HG03558 (cell line): Measurements from ENCODE around the gene ADARB2.
"Not testable (repeated sequence)": the region's sequence is repeated elsewhere in the genome, so short reads cannot be mapped to it uniquely, and the experiment has no call there.

Experiments
- ATAC-seq: cut with Tn5 transposase; IDR thresholded peaks from one replicate; pipeline ENCODE4 v1.9.1; 2021; ENCODE audit warnings: moderate number of reproducible peaks; ENCODE audit not compliant: unreplicated experiment; ENCODE audit errors: extremely low read depth

ADARB2 gene

DNA sequence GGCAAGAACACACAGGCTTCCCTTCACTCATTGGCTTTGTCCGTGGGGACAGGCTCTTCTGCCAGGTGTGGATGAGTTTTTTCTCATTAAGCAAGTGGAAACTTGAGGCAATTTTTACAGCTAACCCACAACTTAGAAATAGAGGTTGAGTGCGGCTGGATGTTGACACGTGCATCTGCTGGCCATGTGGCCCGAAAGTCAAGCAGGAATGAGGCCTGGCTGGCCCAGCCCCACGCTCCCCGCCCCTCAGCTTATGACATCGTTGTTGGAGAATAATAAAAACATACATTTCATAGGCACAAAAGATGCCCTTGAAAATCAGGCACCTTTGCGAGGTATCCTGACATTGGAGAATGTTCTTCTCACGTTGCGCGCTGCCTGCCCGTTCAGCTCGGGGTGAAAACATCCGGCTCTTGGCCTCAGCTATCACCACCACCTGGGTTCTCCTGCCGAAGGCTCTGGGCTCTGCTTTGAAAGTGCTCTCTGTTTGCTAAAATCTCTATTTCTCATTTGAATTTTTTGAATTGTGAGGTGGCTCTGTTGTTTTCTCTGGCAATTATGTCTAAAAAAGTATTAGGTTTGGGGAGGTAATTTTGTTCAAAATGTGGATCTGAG, 370.4 kb downstream of the ADARB2 start:
- ATAC-seq = no peak

DNA sequence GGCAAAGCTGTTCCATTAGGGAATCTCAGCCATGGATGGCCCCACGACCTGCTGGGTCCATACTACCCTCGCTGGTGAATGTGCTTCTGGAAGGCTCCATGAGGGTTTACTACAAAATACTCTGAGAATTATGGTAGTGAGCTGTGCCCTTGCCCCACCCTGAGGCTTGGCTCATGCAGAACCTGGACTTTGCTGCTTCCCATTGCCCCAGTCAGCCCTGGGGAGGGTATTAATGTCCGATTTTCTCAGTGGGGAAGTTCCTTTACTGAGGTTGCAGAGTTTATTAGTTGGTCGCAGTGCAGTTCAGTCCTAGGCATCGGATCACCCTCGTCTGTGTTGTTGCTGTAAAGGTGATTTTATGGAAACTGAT, 371.0 kb downstream of the ADARB2 start:
- no peak for ATAC-seq

DNA sequence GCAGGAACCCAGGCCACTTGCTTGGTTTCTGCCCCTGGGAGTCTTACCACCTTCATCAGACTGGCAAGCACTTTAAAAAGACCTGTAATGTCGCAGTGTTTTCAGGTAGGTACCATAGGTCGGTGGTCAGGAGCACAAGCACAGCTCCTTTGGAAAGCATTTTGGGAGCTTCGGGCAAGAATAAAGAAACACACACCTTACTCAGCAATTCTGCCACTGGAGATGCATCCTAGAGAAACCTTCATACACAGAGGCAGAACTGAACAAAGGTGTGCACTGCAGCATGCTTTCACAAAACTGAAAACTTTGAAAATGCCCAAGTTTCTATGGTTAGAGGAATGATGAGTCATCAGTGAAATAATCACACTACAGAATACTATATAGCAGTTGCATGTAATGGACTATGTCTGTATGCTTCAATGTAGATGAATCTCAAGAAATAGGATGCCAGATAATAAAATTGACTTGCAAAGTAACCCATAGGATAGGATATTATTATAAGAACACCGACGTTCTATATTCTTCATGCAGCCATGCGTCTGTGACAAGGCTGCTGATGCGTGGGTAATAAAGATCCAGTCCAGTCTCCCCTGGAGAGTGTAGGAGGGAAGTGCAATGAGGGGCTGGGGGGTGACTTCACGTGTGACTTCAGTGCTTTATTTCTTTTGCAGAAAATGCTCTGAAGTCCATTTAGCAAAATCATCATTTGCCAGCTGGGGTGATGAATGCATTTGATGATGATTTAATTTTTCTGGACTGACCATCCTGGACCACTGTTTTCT, 371.6 kb downstream of the ADARB2 start:
- no peak for ATAC-seq

DNA sequence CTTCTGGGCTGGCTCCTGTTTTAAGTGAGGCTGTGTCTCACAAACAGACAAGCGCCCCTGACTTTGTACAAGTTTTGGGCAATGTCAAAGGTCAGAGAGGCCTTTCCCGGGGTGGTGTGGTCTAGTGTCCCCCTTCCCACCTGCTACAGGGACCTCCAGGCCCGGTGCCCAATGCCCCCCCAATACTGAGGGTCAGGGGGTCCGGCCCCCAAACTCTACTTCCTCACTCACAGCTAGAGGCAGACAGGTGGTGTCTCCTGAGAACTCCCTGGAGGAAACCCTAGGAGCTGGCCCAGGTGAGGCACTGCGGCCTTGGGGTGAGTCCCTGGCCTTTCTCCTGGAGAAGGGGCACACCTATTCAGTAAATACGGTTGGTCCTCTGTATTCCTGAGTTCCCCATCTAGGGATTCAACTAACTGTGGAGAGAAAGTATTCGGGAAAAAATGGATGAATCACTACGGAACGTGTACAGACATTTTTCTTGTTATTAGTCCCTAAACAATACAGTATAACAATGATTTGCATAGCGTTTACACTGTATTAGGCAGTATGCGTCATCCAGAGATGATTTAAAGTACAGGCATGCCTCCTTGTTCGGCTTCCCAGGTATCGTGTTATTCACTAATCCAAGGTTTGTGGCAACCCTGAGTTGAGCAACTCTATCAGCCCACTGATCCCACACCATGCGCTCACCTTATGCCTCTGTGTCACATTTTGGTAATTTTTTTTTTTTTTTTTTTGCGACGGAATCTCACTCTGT, 373.0 kb downstream of the ADARB2 start:
- ATAC-seq = no peak

DNA sequence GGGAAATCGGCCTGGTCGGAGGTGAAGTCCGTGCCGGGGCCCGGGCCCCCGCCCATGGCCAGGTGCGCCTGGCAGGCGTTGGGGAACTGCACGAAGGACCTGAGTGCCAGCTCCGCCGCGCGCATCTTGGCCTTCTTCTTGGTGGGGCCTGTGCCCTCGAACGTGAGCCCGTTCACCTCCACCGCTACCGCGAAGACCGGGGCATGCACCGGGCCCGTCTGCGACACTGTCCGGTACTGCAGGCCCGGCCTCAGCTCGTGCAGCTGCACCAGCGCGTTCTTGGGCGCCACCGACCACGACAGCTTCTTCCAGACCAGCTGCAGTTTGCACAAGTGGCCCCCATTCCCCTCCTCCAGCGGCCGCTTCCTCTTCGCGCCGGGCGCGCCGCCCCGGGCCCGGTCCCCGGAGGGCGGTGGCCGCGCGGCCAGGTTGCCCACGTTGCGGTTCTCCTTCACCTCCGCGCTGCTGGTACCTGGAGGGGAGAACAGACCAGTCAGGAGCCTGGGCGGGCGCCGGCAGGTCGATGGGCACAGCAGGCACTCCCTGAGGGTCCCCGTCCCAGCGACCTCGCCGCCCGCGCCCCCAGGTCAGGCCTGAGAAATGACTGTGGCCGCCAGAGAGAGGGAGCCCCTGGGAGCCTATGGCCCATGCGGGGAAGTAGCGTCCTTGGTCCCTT, 373.7 kb downstream of the ADARB2 start:
- ATAC-seq = no peak

DNA sequence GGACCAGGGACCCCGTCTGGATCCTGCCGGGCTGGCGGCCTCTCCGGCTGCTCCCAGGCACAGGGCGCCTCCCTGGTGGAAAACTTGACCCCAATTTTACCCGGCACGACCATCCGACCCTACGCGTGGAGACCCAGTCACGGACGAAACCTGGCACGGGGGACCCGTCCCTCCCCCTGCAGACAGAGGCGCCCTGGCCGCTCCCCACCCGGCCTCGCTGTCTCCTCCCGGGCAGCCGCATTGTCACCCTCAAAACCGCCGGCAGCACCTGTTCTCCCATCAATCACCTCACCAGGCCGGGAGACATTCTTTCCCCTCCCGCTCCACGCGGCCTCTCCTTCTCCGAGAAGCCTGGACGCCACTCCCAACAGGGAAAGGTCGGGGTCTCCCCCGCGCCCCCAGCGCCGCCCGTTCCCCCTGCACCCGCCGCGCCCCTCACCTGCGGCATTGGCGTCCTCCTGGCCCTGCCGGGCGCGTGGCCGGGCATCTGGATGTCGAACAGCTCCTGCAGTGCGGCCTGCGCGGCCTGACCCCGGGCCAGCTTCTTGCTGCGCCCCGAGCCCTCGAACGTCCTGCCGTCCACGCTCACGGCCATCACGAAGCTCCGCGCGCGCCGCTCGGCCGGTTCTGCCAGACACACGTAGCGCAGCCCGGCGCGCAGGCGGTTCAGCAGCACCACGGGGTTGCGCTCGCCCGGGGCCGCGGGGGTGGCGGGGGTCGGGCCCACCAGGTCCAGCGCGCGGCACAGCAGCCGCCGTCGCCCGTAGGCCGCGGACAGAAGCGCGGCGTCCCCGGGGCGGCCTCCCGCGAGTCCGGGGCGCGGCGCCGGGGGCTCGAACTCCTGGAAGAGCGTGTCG, 374.5 kb downstream of the ADARB2 start:
- no peak for ATAC-seq

DNA sequence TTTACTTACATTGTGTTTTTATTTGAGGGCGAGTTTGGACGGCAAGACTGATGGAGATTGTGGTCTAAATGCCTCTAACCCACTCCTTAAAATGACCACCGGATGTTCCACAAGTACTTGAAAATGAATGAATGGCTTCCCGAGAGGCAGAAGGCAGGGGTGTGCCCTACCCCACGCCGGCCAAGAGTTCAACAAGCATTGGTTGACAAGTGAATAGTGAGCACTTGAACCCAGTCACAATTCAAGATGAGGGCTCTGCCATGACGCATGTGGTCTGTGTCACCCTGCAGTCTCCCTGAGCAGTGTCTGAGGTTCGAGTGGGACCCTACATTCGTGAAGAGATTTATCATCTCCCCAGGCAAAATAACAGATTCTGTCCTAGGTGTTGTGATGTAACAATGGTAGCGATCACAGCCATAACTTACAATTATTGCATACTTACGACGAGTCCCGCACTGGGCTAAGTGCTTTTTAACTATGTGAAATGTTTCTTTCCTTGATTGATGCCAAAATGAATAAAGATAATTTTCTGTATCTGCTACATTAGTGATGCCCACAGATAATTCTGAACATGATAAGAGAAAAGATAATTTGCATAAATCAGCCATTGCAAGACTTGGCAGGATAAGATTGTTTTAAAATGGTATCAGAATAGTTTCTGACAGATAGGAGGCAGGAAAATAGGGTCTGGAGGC, 375.8 kb downstream of the ADARB2 start:
- ATAC-seq = no peak

DNA sequence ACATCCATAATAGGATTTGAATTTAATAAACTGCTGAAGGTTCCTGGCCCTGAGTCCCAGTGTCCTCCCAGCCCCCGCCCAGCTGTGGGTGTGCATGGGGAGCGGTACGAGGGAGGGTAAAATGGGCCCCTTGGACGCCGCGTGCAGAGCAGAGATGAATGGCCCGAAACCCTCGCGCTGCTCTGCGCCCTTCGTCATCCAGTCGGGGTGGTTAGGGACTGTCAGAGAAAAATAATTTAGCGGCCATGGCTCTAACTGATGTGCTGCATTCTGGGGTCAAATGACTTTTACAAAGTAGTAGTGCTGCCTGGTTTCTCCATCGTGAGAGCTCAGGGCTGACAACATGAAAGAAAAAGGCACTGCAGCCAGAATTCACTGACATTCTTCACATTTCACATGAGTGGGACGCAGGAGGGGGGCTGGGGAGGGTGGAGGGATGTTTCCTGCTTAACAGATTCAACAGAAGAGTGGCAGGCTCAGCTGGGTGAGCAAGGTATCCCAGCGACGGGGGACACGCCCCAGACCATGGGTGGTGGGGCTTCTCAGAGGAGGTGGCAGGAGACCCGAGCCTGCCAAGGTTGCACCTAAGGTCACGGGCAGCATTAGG, 376.7 kb downstream of the ADARB2 start:
- no peak for ATAC-seq

DNA sequence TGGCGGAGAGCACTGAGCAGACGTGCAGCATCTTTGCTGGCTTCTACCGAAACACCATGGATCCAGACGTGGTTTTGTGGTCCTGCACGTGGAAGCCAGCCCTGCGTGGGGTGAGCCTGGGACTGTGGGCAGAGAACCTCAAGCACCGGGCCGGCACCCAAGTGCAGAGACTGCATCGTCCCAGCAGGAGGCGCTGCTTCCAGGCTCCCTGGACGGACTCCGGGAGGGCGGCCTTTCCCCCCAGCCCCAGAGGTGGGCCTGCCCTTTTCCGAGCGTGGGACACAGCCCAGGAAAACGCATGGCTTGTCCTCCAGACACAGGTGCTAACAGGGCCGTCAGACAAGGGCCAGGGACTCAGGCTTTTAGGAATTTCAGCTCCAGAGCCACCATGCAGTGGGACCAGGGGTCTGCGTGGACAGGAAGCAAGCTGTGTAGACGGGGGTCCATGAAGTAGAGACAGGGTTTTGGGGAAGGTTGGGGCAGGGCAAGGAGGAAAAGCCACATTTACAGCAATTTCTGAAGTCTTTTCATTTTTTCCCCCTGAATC, 377.2 kb downstream of the ADARB2 start:
- no peak for ATAC-seq

DNA sequence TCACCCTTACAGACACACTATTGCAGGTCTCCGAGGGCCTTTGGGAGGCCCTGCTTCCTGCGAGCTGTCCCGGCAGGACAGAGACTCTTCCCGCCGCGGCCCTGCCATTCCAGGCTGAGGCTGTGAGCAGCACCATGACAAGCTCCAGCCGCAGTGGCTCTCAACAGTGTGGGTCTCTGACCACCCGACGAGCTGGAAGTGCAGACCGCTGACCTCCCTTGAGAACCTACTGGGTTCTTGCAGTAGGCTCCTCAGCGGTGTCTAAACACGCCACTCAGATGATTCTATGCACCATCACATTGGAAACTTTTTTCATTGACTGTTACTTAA, 377.7 kb downstream of the ADARB2 start:
- ATAC-seq = no peak

DNA sequence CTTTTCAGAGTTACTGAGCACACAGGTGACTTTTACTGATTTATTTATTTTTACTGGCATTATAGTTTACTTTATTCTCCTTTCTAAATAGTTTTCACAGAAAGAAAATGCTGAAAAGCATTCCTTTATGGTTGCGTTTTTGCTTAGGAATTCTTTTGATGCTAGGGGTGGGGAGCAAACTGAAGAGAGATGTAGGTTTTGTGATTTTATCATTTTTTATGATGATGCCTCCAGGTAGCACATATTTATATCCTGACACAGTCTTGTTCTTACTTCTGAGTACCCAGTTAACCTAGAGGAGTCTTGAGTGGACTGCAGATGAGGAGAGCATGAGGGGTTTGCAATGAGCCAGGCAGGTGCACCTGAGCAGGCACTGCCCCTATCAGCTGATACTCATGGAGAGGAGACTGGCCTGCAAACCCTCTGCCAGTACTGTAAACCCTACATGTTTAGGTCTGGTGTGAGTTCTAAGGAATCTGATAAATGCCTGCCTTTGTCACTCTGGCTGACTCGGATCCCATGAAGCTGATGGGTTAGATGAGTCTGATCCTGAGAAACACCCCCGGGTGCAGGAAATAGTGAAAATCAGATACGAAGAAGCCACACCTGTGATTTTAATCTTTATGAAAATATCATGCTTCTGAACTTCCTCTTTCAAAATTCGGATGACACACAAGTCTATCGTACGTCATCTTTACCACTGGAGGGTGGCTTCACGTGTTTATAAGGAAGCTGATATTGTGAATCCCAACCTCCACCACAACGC, 378.3 kb downstream of the ADARB2 start:
- ATAC-seq = no peak

DNA sequence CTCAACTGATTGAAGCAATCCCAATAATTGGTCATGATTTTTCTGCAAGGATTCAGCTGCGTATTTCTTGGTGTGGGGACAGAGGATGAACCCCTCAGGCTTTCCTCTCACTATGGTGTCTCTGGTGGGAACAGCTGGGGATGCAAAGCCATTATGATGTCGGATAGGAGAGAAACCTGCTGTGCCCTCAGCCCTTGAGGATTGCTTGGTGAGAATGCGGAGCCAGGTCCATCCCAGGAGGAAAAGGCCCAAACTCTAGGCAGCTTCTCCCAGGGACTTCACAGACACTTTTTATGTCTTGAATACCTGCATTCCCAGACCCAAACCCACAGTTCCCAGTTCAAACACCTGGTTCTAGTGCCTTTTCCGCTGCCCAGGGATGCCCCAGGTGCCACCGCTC, 379.2 kb downstream of the ADARB2 start:
- no peak for ATAC-seq

DNA sequence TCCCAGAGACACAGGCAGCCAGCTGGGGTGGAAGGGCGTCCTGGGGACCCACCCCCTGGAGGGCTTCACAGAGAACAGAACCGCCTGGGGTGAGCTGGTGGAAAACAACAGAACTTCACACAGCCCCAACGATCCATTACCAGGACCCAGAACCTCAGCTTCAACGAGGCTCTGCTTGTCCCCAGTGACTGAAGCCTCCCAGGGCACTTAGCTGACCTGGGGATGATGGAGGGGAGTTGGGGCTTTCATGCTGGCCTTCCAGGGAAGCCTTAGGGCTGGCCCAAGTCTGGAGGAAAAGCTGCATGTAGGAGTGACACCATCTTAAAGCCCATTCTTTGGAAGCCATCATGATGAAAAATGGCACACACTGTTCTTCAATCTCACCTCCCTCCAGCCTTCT, 381.0 kb downstream of the ADARB2 start:
- ATAC-seq = no peak

DNA sequence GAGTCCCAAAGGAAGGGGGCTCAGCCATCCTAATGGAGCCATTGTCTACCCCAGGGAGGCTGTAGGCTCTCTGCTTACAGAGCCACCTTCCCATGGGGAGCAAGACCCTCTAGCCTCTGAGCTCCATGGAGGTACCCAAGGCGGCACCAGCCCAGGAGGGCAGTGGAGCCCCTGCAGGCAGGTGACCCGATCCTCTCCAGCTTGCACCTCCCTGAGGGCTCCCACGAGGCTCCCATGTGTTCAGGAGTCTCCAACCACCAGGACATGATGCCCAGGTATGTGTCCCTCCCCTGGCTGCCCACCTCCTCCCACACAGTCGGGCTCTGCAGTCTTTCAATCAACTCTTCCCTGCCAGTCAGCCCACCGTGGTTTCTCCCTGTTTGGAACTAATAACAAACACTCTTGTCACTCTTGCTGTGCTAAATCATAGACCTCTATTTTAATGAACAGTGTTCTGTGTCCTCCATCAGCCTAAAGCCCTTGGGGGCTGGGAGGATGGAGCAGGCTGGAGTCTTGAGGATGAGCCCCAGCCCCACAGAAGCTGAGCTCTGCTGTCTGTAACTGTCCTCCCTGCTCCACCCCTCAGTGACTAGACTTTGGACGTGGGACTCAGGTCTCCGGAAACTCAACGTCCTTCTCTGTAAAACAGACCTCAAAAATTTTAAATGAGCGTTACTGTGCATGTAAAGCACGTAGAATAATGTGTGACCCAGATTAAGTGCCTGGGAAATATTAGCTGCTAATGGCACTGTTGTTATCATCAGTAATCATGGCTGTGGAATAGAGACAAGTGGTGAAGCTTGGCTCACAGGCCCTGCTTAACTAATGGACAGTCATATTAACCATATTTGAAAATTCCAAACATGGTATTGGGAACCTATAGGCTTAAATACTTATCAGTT, 382.3 kb downstream of the ADARB2 start:
- no peak for ATAC-seq

DNA sequence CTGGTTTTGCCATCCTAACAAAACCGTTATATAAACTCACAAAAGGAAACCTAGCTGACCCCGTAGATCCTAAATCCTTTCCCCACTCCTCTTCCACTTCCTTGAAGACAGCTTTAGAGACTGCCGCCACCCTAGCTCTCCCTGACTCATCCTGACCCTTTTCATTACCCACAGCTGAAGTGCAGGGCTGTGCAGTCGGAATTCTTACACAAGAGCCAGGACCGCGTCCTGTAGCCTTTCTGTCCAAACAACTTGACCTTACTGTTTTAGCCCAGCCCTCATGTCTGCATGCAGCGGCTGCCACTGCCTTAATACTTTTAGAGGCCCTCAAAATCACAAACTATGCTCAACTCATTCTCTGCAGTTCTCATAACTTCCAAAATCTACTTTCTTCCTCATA, 385.0 kb downstream of the ADARB2 start:
- ATAC-seq = not testable (repeated sequence)

DNA sequence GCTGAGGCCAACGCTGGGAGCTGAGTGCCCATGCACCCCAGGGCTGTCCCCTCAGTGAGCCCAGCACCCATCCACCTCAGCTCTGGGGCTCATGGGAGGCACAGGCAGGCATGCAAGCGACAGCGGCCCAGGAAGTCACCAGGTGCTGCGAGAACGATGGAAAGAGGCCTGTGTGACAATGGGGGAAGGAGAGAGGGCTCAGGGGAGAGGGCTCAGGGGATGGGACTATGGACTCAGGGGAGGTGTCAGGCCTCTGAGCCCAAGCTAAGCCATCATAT, 388.6 kb downstream of the ADARB2 start:
- no peak for ATAC-seq

DNA sequence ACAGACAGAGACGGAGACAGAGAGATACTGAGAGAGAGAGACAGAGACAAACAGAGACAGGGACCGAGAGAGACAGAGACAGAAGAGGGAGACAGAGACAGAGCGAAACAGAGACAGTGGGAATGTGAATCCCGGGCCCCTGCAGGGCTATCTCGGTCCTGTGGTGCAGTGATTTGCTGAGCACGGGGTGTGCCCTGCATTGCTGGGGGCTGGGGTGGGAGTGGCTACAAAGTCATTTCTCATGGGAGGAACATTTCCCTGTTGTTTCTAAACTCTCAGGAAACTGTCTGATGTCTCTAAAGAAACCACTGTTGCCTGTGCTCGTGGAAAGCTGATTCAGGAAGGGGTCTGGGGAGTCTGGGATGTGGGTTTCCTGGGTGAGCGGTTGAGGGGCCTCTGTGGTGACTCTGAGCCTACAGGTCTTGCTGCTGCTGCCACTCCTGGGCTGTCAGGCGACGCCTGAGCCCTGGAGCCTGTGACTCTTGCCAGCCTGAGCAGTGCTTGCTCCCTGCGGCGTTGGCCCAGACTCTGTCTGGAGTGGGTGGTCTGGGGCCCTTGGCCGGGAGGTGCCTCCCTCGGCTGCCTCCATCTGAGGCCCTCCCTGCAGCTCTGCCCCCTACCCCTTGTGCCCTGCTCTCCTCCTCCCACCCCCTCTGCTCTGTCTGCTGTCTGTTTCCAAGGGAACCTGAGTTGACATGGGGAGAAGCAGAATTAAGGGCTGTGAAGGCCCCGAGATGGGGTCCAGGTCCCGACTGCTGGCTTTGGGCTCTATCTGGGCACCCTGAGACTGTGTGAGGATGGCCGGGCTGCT, 389.2 kb downstream of the ADARB2 start:
- ATAC-seq = no peak
